ENCODE measurements around the gene ABCD3.

GRCh38 chr1:94553931-94554330 is 135.7 kb downstream of the ABCD3 start:
- TF ChIP-seq, protein P1, sequence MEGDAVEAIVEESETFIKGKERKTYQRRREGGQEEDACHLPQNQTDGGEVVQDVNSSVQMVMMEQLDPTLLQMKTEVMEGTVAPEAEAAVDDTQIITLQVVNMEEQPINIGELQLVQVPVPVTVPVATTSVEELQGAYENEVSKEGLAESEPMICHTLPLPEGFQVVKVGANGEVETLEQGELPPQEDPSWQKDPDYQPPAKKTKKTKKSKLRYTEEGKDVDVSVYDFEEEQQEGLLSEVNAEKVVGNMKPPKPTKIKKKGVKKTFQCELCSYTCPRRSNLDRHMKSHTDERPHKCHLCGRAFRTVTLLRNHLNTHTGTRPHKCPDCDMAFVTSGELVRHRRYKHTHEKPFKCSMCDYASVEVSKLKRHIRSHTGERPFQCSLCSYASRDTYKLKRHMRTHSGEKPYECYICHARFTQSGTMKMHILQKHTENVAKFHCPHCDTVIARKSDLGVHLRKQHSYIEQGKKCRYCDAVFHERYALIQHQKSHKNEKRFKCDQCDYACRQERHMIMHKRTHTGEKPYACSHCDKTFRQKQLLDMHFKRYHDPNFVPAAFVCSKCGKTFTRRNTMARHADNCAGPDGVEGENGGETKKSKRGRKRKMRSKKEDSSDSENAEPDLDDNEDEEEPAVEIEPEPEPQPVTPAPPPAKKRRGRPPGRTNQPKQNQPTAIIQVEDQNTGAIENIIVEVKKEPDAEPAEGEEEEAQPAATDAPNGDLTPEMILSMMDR (IDR thresholded peaks at IDR 0.05; ENCODE audit: insufficient read depth, low read depth, low read length): no peak
- TF ChIP-seq EZH2 (IDR thresholded peaks at IDR 0.05; ENCODE audit: insufficient read depth, low read length): no peak

Data from astrocyte (in vitro differentiated cells and primary cell).